BLaER1 (cell line): Measurements from ENCODE around the gene CDK18.

Experiments
- H3K27ac ChIP-seq: shearing (Covaris generic); formaldehyde crosslinking; 2 replicates; pipeline ENCODE4 v1.8.1; 2022
- H3K27me3 ChIP-seq: shearing (Covaris generic); formaldehyde crosslinking; 2 replicates; pipeline ENCODE4 v1.8.1; 2022
- H3K36me3 ChIP-seq: shearing (Covaris generic); formaldehyde crosslinking; 2 replicates; pipeline ENCODE4 v1.8.1; 2022
- H3K4me1 ChIP-seq: shearing (Covaris generic); formaldehyde crosslinking; 2 replicates; pipeline ENCODE4 v1.8.1; 2022
- H3K4me2 ChIP-seq: shearing (Covaris generic); formaldehyde crosslinking; 2 replicates; pipeline ENCODE4 v1.8.1; 2022
- H3K4me3 ChIP-seq: shearing (Covaris generic); formaldehyde crosslinking; 2 replicates; pipeline ENCODE4 v1.8.1; 2022
- H3K9ac ChIP-seq: shearing (Covaris generic); formaldehyde crosslinking; 2 replicates; pipeline ENCODE4 v1.8.1; 2022
- H3K9me3 ChIP-seq: shearing (Covaris generic); formaldehyde crosslinking; 2 replicates; pipeline ENCODE4 v1.8.1; 2022
- H4K20me1 ChIP-seq: shearing (Covaris generic); formaldehyde crosslinking; 2 replicates; pipeline ENCODE4 v1.8.1; 2022
- Cebpa-rat ChIP-seq: shearing (Covaris generic); IDR thresholded peaks from 2 replicates; pipeline ENCODE4 v1.8.1; 2022

Gene CDK18

GRCh38 chr1:205527931-205528330 lies 23.5 kb downstream of the CDK18 start:
- no peak for TF ChIP-seq Cebpa-rat
- H3K9ac ChIP-seq = no peak overlapping the region
- no peak overlapping the region for H3K4me2 ChIP-seq
- H3K36me3 ChIP-seq = peaks cover 56% of the 10 kb centered on the region
- peaks cover 23% of the 10 kb centered on the region for H3K4me1 ChIP-seq
- H4K20me1 ChIP-seq = peaks cover 10% of the 10 kb centered on the region
- no peaks in the 10 kb centered on the region for H3K27me3 ChIP-seq
- H3K27ac ChIP-seq = no peak overlapping the region
- H3K4me3 ChIP-seq = no peak overlapping the region
- H3K9me3 ChIP-seq = no peaks in the 10 kb centered on the region

DNA sequence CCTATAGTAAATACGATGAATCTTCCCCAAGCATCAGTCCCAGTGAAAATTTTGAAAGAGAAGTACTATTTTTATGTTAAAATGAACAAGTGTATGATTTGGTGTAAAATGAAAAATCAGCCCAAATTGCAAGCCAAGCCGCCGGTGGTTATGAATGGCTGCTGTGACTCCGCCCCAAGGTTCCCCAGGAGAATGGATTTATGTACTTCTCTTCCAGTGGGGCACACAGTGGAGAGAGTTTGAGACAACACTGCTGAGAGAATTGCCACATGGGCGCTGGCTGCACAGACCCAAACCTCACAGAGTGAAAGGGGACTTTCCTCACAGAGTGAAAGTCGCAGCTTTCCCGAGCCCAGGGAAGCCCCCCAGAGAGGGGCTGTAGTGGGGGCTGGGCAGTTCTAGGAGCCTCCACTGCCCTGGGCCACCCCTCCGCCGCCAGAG lies 24.0 kb downstream of the CDK18 start:
- H3K4me3 ChIP-seq = no peak overlapping the region
- no peak overlapping the region for H3K27ac ChIP-seq
- peaks cover 23% of the 10 kb centered on the region for H3K4me1 ChIP-seq
- H4K20me1 ChIP-seq = peaks cover 8% of the 10 kb centered on the region
- H3K9ac ChIP-seq = no peak overlapping the region
- H3K36me3 ChIP-seq = peaks cover 56% of the 10 kb centered on the region
- no peaks in the 10 kb centered on the region for H3K27me3 ChIP-seq
- no peak for TF ChIP-seq Cebpa-rat
- H3K9me3 ChIP-seq = no peaks in the 10 kb centered on the region
- peak overlapping the region; percentile 76 for H3K4me2 ChIP-seq

DNA sequence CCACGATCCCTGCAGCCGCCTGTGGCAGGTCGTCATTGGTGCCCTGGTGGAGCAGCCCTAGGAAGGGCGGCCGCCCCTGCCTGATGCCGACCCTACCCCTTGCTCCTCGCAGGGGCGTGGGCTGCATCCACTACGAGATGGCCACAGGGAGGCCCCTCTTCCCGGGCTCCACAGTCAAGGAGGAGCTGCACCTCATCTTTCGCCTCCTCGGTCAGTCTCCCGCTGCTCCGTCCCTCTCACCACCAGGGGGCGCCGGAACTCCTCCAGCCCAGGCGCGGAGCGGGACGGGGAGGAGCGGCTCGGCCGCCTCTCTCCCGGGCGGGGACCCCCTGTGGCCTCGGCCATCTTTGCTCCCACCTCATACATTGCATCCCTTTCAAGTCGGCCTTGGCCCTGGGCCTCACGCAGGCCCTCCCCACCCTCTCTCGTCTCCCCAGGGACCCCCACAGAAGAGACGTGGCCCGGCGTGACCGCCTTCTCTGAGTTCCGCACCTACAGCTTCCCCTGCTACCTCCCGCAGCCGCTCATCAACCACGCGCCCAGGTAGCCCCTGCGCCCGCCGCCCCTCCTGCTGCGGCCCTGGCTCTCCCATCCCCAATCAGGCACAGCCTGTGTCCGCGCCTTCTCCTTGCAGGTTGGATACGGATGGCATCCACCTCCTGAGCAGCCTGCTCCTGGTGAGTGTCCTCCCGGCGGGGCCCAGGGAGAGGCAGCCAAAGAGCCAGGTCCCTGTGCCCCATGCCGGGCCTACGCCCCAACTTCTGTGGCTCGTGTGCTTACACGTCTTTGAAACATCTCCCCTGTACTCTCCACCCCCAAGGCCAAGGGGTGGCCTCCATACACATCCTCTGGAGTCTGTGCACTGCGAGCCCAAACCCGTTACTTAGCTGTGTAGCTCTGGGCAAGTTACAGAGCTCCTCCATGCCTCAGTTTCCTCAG lies 24.7 kb downstream of the CDK18 start:
- no peak for TF ChIP-seq Cebpa-rat
- no peak overlapping the region for H3K9ac ChIP-seq
- H3K4me3 ChIP-seq = peak overlapping the region; percentile 48
- H3K27ac ChIP-seq = no peak overlapping the region
- no peaks in the 10 kb centered on the region for H3K27me3 ChIP-seq
- peaks cover under 1% of the 10 kb centered on the region for H4K20me1 ChIP-seq
- peaks cover 56% of the 10 kb centered on the region for H3K36me3 ChIP-seq
- H3K4me1 ChIP-seq = peaks cover 18% of the 10 kb centered on the region
- peak overlapping the region; percentile 76 for H3K4me2 ChIP-seq
- no peaks in the 10 kb centered on the region for H3K9me3 ChIP-seq

- no peak for TF ChIP-seq Cebpa-rat
- Histone ChIP-seq H3K4me3 (no peak overlapping the region), H3K9ac (no peak overlapping the region), H4K20me1 (no peaks in the 10 kb centered on the region), H3K9me3 (no peaks in the 10 kb centered on the region), H3K4me1 (peaks cover 16% of the 10 kb centered on the region), H3K4me2 (no peak overlapping the region), H3K27ac (no peak overlapping the region), H3K27me3 (no peaks in the 10 kb centered on the region), H3K36me3 (peaks cover 48% of the 10 kb centered on the region)
These were observed 25.6 kb downstream of the CDK18 start for GRCh38 chr1:205530116-205530515.

DNA sequence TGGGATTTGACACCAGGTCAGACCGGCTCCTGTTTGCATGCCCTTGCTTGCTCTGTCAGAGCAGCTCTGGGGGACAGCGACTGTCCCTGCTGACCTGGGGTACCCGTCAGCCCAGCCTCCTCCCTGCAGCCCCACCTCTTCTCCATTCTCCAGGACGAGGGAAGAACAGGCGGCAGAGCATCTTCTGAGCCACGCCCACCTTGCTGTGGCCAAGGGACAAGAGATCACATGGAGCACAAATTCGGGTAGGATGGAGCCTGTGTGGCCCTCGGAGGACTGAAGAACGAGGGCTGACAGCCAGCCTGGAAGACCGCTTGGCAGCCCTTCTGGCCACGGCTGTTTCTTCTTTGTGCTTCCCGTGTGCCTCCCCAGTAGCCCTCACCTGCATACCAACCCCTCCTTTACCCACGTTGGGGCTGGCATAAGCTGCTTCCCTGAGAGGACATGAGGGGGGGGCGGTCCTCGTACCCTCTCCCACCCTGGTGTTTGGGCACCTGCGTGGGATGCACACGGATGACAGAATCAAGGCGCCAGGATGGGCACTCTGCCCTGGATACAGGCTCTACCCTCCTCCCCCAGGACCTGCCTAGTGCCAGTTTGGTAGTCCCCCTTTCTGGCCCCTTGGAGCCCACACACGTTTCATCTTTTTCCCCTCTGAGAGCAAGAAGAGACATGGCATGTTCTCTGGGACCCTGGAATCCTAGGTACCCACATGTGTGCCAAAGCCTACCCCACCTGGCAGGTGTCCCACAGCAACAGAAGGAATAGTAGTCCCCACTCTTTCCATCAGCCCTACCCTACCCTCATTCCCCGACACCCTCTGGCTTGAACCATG lies 26.9 kb downstream of the CDK18 start:
- H3K4me1 ChIP-seq = peaks cover 22% of the 10 kb centered on the region
- TF ChIP-seq Cebpa-rat = no peak
- H3K4me3 ChIP-seq = no peak overlapping the region
- no peaks in the 10 kb centered on the region for H4K20me1 ChIP-seq
- H3K27ac ChIP-seq = no peak overlapping the region
- no peak overlapping the region for H3K9ac ChIP-seq
- H3K36me3 ChIP-seq = peaks cover 35% of the 10 kb centered on the region
- H3K27me3 ChIP-seq = no peaks in the 10 kb centered on the region
- no peak overlapping the region for H3K4me2 ChIP-seq
- no peaks in the 10 kb centered on the region for H3K9me3 ChIP-seq

GRCh38 chr1:205532026-205532898 lies 27.8 kb downstream of the CDK18 start:
- no peaks in the 10 kb centered on the region for H4K20me1 ChIP-seq
- no peak for TF ChIP-seq Cebpa-rat
- no peak overlapping the region for H3K4me3 ChIP-seq
- peaks cover 29% of the 10 kb centered on the region for H3K4me1 ChIP-seq
- H3K27ac ChIP-seq = no peak overlapping the region
- H3K9ac ChIP-seq = no peak overlapping the region
- H3K36me3 ChIP-seq = peaks cover 30% of the 10 kb centered on the region
- H3K27me3 ChIP-seq = no peaks in the 10 kb centered on the region
- H3K4me2 ChIP-seq = no peak overlapping the region
- H3K9me3 ChIP-seq = no peaks in the 10 kb centered on the region

DNA sequence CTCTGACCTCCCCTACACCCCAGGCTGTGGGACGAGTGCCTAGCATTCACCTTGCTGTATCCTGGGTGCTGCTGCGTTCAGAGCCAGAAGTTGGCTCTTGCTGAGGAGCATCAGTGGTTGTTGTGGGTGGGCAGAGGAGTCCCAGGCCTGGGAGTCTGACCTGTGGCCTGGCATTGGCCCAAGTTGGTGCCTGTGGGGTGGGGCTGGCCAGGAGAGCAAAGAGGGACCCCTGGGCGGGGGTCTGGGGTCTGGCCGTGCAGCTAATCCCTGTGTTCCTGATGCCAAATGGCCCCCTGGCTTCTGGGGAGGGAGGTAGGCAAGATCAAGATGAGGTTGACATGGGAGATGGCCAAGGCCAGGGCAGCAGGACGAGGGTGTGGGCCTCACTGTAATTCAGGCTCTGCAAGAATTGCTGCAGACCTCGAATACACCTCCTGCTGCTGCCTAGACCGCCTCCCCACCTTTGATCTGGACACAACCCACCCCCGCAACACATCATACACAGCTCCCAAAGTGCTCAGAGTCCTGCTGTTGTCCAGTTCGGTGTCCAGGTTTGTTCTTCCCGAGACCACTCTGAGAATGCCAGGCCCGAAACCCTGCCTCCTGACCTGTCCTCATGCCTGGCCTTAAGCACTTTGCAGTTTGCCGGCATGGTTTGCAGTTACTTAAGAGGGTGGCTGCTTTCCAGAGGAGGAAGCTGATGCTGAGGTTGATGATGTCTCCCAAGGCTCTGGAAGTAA lies 28.7 kb downstream of the CDK18 start:
- Histone ChIP-seq H3K27ac (no peak overlapping the region), H3K36me3 (peaks cover 30% of the 10 kb centered on the region), H3K9ac (no peak overlapping the region), H3K9me3 (no peaks in the 10 kb centered on the region), H3K4me1 (peaks cover 26% of the 10 kb centered on the region), H3K4me3 (no peak overlapping the region), H3K4me2 (no peak overlapping the region), H4K20me1 (no peaks in the 10 kb centered on the region), H3K27me3 (no peaks in the 10 kb centered on the region)
- TF ChIP-seq Cebpa-rat = no peak

DNA sequence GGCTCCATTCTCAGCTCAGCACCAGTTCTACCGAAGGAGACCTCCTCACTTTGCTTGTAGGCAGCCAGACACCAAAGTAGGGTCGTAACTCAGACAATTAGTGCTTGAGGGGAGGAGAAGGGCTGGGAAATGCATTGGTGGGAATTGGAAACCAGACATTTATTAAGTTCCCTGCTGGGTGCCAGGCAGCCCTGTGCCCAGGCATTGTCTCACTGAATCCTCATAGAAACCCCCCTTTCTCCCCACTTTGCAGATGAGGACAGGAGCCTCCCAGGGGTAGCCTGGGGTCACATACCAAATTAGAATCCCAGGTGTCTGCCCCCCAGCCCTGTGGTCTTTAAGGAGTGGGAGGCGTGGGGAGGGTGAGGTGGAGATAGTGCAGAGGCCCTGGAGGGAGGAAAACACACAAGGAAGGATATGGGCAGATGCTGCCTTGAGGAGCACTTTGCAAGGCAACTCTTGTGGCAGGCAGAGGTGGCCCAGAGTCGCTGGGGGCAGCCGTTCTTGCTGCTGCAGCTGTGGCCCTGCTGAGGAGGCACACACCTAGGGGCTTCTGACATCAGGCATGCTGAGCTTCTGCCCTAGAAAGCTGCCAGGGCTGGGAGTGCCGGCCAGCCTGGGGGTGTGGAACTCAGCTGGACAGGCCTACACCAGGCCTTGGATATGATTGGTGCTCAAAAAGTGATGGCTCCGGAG lies 29.4 kb downstream of the CDK18 start:
- Histone ChIP-seq H4K20me1 (no peaks in the 10 kb centered on the region), H3K36me3 (peaks cover 30% of the 10 kb centered on the region), H3K4me2 (no peak overlapping the region), H3K27me3 (no peaks in the 10 kb centered on the region), H3K27ac (no peak overlapping the region), H3K9ac (no peak overlapping the region), H3K4me3 (no peak overlapping the region), H3K9me3 (no peaks in the 10 kb centered on the region), H3K4me1 (peaks cover 18% of the 10 kb centered on the region)
- no peak for TF ChIP-seq Cebpa-rat
